GM23338 (cell line): ENCODE results near the gene TPO. TPM values are rescaled to one million over a fixed set of nuclear protein-coding genes. Genes with fewer than 3 reads are reported as not detected.

Experiments used
- ATAC-seq: fragments of 200-7000 bp; cut with Tn5 transposase; 3 replicates; pipeline ENCODE4 v1.9.1; 2020
- DNase-seq: peaks from one replicate; pipeline ENCODE4 v3.0.0-alpha.2; 2015; ENCODE audit warnings: low spot score
- H2AFZ ChIP-seq: fragments of 200-600 bp; sonication (generic); 2 replicates; pipeline ENCODE4 v1.8.0; 2016; ENCODE audit warnings: antibody characterized with exemption, mild to moderate bottlenecking, moderate library complexity
- H3F3A ChIP-seq: fragments of 200-600 bp; sonication (generic); replicated peaks from 2 replicates; pipeline ENCODE4 v1.8.0; 2017; ENCODE audit warnings: antibody characterized with exemption, mixed run types, low read depth
- H3K27ac ChIP-seq: fragments of 200-600 bp; sonication (generic); 2 replicates; pipeline ENCODE4 v1.6.1; 2016; ENCODE audit warnings: low read depth
- H3K27me3 ChIP-seq: fragments of 200-600 bp; sonication (generic); 2 replicates; pipeline ENCODE4 v1.8.0; 2016; ENCODE audit warnings: mild to moderate bottlenecking, mixed run types, moderate library complexity; ENCODE audit not compliant: insufficient read depth
- H3K36me3 ChIP-seq: fragments of 200-600 bp; sonication (generic); 2 replicates; pipeline ENCODE4 v1.8.0; 2016; ENCODE audit warnings: mild to moderate bottlenecking; ENCODE audit not compliant: insufficient read depth
- H3K4me1 ChIP-seq: fragments of 200-600 bp; sonication (generic); 2 replicates; pipeline ENCODE4 v1.8.0; 2016; ENCODE audit warnings: mild to moderate bottlenecking, moderate library complexity; ENCODE audit not compliant: insufficient read depth
- H3K4me2 ChIP-seq: fragments of 200-600 bp; sonication (generic); 2 replicates; pipeline ENCODE4 v1.7.1; 2017; ENCODE audit warnings: mixed run types
- H3K4me3 ChIP-seq: fragments of 200-600 bp; sonication (generic); 2 replicates; pipeline ENCODE4 v1.6.1; 2016; ENCODE audit warnings: mixed run types
- H3K79me2 ChIP-seq: fragments of 200-600 bp; sonication (generic); replicated peaks from 2 replicates; pipeline ENCODE4 v1.8.0; 2017; ENCODE audit warnings: mild to moderate bottlenecking; ENCODE audit not compliant: insufficient read depth
- H3K9me2 ChIP-seq: fragments of 200-600 bp; sonication (generic); 2 replicates; pipeline ENCODE4 v1.8.0; 2017; ENCODE audit not compliant: insufficient read depth
- H4K20me1 ChIP-seq: fragments of 200-600 bp; sonication (generic); replicated peaks from 2 replicates; pipeline ENCODE4 v1.8.0; 2017; ENCODE audit warnings: mild to moderate bottlenecking; ENCODE audit not compliant: insufficient read depth
- H3K27ac Mint-ChIP-seq: 2 replicates; pipeline ENCODE4 v1.8.0; 2020; ENCODE audit warnings: inconsistent platforms, mild to moderate bottlenecking, moderate library complexity, mixed read lengths
- H3K27me3 Mint-ChIP-seq: 3 replicates; pipeline ENCODE4 v1.8.0; 2022; ENCODE audit warnings: low read depth, mild to moderate bottlenecking, moderate library complexity, mixed read lengths, inconsistent platforms; ENCODE audit not compliant: insufficient read depth, poor library complexity
- H3K36me3 Mint-ChIP-seq: 3 replicates; pipeline ENCODE4 v1.8.0; 2021; ENCODE audit warnings: low read depth, mild to moderate bottlenecking, inconsistent platforms, moderate library complexity, mixed read lengths
- H3K4me1 Mint-ChIP-seq: 3 replicates; pipeline ENCODE4 v1.8.0; 2020; ENCODE audit warnings: mild to moderate bottlenecking, inconsistent platforms, mixed read lengths
- H3K4me3 Mint-ChIP-seq: 3 replicates; pipeline ENCODE4 v1.8.0; 2021; ENCODE audit warnings: moderate library complexity, mild to moderate bottlenecking, inconsistent platforms, mixed read lengths
- H3K9me3 Mint-ChIP-seq: 3 replicates; pipeline ENCODE4 v1.8.0; 2020; ENCODE audit warnings: moderate library complexity, mild to moderate bottlenecking, inconsistent platforms, mixed read lengths
- CREB1 ChIP-seq: fragments of 250-450 bp; sonication (Bioruptor Pico); IDR thresholded peaks from 2 replicates; pipeline ENCODE4 v1.5.0; 2020; ENCODE audit warnings: low read depth, mild to moderate bottlenecking, moderate library complexity
- EZH2 ChIP-seq: fragments of 200-600 bp; sonication (generic); IDR thresholded peaks from one replicate; pipeline ENCODE4 v1.8.0; 2017; ENCODE audit warnings: antibody characterized with exemption, mild to moderate bottlenecking, low read depth; ENCODE audit not compliant: unreplicated experiment
- JUNB ChIP-seq: IDR thresholded peaks from one replicate; pipeline ENCODE4 v1.6.1; 2016; ENCODE audit warnings: antibody characterized with exemption; ENCODE audit not compliant: unreplicated experiment
- NANOG ChIP-seq: IDR thresholded peaks from 2 replicates; pipeline ENCODE4 v1.6.1; 2016; ENCODE audit warnings: antibody characterized with exemption, borderline replicate concordance
- POLR2AphosphoS5 ChIP-seq: IDR thresholded peaks from 2 replicates; pipeline ENCODE4 v1.6.1; 2016; ENCODE audit warnings: antibody characterized with exemption, low read depth
- STAT1 ChIP-seq: IDR thresholded peaks from one replicate; pipeline ENCODE4 v1.6.1; 2016; ENCODE audit warnings: antibody characterized with exemption; ENCODE audit not compliant: unreplicated experiment
- ZNF114 ChIP-seq: fragments of 250-450 bp; sonication (Bioruptor Pico); IDR thresholded peaks from 2 replicates; pipeline ENCODE4 v1.5.0; 2020; ENCODE audit warnings: mild to moderate bottlenecking, moderate library complexity
- ZNF331 ChIP-seq: fragments of 250-450 bp; sonication (Bioruptor Pico); IDR thresholded peaks from 2 replicates; pipeline ENCODE4 v1.5.0; 2020; ENCODE audit warnings: low read depth, mild to moderate bottlenecking, moderate library complexity
- polyA plus RNA-seq: library from polyadenylated mRNA; unstranded; fragments of >200 nt; fragmentation: Nextera tagmentation; extraction: Ambion mirVana; gene quantifications from 2 replicates; pipeline ENCODE4 v1.2.1, GENCODE V29; 2016
- total RNA-seq: library from RNA; depleted of rRNA; stranded (reverse); fragments of >200 nt; shearing (Covaris generic); gene quantifications from 2 replicates; pipeline ENCODE4 v1.2.3, GENCODE V29; 2014
- TF ChIP-seq, protein P1 (sequence below): IDR thresholded peaks from one replicate; pipeline ENCODE4 v1.6.1; 2018; ENCODE audit warnings: antibody characterized with exemption; ENCODE audit not compliant: unreplicated experiment
- TF ChIP-seq, protein P2 (sequence below): IDR thresholded peaks from 2 replicates; pipeline ENCODE4 v1.6.1; 2016; ENCODE audit warnings: antibody characterized with exemption
- TF ChIP-seq, protein P3 (sequence below): fragments of 250-450 bp; sonication (Bioruptor Pico); IDR thresholded peaks from 2 replicates; pipeline ENCODE4 v1.5.0; 2020; ENCODE audit warnings: mild to moderate bottlenecking, moderate library complexity

Gene TPO
- total and polyA plus RNA-seq, 2 experiments from 2014 or later, result 0.74 TPM; not detected in 1

DNA sequence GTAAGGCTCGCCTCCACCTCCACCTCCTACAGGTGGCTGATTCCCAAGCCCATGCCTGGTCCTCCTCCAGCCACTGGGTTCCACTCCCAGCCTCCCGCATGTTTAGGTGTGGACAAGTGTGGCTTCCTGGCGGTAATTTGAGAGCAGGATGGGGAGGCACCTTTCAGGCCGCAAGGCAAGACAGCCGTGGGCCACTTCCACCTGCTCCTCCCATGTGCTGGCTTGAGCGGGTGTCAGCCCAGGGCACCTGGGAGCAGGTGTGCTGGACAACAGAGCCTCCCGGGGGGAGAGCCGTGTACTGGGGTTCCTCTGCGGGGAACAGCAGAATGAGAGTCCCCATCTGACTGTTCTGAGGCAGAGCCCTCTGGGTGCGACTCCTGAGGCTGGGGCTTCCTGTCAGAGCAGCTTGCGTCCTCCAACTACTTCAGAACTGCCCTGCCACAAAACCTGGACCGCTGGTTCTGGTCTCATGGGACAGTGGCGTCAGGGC, 83.9 kb downstream of the TPO start:
- Histone ChIP-seq H3F3A (no peaks in the 10 kb centered on the region), H3K4me1 (no peaks in the 10 kb centered on the region), H3K4me3 (no peak overlapping the region), H3K4me2 (no peak overlapping the region), H4K20me1 (no peaks in the 10 kb centered on the region), H3K79me2 (no peaks in the 10 kb centered on the region), H3K27me3 (no peaks in the 10 kb centered on the region), H3K27ac (no peak overlapping the region), H2AFZ (no peak overlapping the region), H3K9me2 (no peaks in the 10 kb centered on the region), H3K36me3 (no peaks in the 10 kb centered on the region)
- TF ChIP-seq EZH2, result no peak
- TF ChIP-seq ZNF331, result no peak
- TF ChIP-seq ZNF114 (CRISPR knock-in tag), result no peak
- TF ChIP-seq JUNB, result no peak
- TF ChIP-seq, protein P1, sequence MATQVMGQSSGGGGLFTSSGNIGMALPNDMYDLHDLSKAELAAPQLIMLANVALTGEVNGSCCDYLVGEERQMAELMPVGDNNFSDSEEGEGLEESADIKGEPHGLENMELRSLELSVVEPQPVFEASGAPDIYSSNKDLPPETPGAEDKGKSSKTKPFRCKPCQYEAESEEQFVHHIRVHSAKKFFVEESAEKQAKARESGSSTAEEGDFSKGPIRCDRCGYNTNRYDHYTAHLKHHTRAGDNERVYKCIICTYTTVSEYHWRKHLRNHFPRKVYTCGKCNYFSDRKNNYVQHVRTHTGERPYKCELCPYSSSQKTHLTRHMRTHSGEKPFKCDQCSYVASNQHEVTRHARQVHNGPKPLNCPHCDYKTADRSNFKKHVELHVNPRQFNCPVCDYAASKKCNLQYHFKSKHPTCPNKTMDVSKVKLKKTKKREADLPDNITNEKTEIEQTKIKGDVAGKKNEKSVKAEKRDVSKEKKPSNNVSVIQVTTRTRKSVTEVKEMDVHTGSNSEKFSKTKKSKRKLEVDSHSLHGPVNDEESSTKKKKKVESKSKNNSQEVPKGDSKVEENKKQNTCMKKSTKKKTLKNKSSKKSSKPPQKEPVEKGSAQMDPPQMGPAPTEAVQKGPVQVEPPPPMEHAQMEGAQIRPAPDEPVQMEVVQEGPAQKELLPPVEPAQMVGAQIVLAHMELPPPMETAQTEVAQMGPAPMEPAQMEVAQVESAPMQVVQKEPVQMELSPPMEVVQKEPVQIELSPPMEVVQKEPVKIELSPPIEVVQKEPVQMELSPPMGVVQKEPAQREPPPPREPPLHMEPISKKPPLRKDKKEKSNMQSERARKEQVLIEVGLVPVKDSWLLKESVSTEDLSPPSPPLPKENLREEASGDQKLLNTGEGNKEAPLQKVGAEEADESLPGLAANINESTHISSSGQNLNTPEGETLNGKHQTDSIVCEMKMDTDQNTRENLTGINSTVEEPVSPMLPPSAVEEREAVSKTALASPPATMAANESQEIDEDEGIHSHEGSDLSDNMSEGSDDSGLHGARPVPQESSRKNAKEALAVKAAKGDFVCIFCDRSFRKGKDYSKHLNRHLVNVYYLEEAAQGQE, result no peak
- no peak overlapping the region for H3K27ac Mint-ChIP-seq
- no peak for ATAC-seq
- H3K4me1 Mint-ChIP-seq, result no peaks in the 10 kb centered on the region; the same call in 2 of the 3 replicates
- no peak for DNase-seq
- peaks cover 4% of the 10 kb centered on the region for H3K27me3 Mint-ChIP-seq
- H3K36me3 Mint-ChIP-seq, result no peaks in the 10 kb centered on the region; the same call in 2 of the 3 replicates
- no peak overlapping the region for H3K4me3 Mint-ChIP-seq
- H3K9me3 Mint-ChIP-seq, result no peaks in the 10 kb centered on the region; the same call in 2 of the 3 replicates

DNA sequence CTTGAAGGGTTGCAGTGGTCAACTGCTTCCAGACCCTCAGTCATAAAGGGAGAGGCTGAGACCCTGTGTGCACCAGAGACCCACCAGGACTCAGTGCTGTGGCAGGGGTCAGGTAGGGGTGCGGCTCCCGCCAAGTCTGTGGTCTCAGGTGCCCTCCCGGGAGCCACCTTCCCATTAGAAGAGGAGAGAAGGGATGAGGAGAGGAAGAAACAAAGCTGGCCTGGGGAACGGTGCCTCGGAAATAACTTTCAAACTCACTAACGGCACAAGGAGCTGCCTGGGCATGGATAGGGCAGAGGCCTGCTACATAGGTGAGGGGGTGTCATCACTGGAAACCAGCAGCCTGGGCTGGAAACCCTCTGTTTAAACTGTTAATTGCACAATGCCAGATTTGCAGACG, 84.9 kb downstream of the TPO start:
- H3K4me3 ChIP-seq, result no peak overlapping the region
- no peak overlapping the region for H3K4me2 ChIP-seq
- Mint-ChIP-seq H3K36me3 (no peaks in the 10 kb centered on the region; the same call in 2 of the 3 replicates), H3K4me3 (no peak overlapping the region), H3K9me3 (no peaks in the 10 kb centered on the region), H3K27ac (0 out of 2 replicates have a peak overlapping the region, but pooled peaks have one; percentile 65), H3K4me1 (no peaks in the 10 kb centered on the region; the same call in 2 of the 3 replicates), H3K27me3 (peaks cover 4% of the 10 kb centered on the region)
- H3K36me3 ChIP-seq, result no peaks in the 10 kb centered on the region
- no peaks in the 10 kb centered on the region for H3K4me1 ChIP-seq
- H4K20me1 ChIP-seq, result no peaks in the 10 kb centered on the region
- DNase-seq (no peak), ATAC-seq (no peak)
- no peak overlapping the region for H3K27ac ChIP-seq
- H3K27me3 ChIP-seq, result no peaks in the 10 kb centered on the region
- no peak overlapping the region for H2AFZ ChIP-seq
- no peaks in the 10 kb centered on the region for H3K79me2 ChIP-seq
- no peaks in the 10 kb centered on the region for H3F3A ChIP-seq
- no peaks in the 10 kb centered on the region for H3K9me2 ChIP-seq
- no peak for TF ChIP-seq EZH2
- no peak for TF ChIP-seq CREB1 (CRISPR knock-in tag)
- TF ChIP-seq, protein P2, sequence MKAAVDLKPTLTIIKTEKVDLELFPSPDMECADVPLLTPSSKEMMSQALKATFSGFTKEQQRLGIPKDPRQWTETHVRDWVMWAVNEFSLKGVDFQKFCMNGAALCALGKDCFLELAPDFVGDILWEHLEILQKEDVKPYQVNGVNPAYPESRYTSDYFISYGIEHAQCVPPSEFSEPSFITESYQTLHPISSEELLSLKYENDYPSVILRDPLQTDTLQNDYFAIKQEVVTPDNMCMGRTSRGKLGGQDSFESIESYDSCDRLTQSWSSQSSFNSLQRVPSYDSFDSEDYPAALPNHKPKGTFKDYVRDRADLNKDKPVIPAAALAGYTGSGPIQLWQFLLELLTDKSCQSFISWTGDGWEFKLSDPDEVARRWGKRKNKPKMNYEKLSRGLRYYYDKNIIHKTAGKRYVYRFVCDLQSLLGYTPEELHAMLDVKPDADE, result no peak
- TF ChIP-seq NANOG, result no peak
- TF ChIP-seq POLR2AphosphoS5, result no peak
- TF ChIP-seq, protein P3, sequence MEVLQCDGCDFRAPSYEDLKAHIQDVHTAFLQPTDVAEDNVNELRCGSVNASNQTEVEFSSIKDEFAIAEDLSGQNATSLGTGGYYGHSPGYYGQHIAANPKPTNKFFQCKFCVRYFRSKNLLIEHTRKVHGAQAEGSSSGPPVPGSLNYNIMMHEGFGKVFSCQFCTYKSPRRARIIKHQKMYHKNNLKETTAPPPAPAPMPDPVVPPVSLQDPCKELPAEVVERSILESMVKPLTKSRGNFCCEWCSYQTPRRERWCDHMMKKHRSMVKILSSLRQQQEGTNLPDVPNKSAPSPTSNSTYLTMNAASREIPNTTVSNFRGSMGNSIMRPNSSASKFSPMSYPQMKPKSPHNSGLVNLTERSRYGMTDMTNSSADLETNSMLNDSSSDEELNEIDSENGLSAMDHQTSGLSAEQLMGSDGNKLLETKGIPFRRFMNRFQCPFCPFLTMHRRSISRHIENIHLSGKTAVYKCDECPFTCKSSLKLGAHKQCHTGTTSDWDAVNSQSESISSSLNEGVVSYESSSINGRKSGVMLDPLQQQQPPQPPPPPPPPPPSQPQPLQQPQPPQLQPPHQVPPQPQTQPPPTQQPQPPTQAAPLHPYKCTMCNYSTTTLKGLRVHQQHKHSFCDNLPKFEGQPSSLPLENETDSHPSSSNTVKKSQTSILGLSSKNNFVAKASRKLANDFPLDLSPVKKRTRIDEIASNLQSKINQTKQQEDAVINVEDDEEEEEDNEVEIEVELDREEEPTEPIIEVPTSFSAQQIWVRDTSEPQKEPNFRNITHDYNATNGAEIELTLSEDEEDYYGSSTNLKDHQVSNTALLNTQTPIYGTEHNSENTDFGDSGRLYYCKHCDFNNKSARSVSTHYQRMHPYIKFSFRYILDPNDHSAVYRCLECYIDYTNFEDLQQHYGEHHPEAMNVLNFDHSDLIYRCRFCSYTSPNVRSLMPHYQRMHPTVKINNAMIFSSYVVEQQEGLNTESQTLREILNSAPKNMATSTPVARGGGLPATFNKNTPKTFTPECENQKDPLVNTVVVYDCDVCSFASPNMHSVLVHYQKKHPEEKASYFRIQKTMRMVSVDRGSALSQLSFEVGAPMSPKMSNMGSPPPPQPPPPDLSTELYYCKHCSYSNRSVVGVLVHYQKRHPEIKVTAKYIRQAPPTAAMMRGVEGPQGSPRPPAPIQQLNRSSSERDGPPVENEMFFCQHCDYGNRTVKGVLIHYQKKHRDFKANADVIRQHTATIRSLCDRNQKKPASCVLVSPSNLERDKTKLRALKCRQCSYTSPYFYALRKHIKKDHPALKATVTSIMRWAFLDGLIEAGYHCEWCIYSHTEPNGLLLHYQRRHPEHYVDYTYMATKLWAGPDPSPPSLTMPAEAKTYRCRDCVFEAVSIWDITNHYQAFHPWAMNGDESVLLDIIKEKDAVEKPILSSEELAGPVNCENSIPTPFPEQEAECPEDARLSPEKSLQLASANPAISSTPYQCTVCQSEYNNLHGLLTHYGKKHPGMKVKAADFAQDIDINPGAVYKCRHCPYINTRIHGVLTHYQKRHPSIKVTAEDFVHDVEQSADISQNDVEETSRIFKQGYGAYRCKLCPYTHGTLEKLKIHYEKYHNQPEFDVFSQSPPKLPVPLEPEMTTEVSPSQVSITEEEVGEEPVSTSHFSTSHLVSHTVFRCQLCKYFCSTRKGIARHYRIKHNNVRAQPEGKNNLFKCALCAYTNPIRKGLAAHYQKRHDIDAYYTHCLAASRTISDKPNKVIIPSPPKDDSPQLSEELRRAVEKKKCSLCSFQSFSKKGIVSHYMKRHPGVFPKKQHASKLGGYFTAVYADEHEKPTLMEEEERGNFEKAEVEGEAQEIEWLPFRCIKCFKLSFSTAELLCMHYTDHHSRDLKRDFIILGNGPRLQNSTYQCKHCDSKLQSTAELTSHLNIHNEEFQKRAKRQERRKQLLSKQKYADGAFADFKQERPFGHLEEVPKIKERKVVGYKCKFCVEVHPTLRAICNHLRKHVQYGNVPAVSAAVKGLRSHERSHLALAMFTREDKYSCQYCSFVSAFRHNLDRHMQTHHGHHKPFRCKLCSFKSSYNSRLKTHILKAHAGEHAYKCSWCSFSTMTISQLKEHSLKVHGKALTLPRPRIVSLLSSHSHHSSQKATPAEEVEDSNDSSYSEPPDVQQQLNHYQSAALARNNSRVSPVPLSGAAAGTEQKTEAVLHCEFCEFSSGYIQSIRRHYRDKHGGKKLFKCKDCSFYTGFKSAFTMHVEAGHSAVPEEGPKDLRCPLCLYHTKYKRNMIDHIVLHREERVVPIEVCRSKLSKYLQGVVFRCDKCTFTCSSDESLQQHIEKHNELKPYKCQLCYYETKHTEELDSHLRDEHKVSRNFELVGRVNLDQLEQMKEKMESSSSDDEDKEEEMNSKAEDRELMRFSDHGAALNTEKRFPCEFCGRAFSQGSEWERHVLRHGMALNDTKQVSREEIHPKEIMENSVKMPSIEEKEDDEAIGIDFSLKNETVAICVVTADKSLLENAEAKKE (CRISPR knock-in tag), result no peak
- TF ChIP-seq STAT1, result no peak
